Measurements from ENCODE around the gene C11orf91. TPM values are rescaled to one million over a fixed set of nuclear protein-coding genes. Genes with fewer than 3 reads are reported as not detected.

Gene C11orf91
- total RNA-seq, 4 donors from 2014 or later = not detected

DNA sequence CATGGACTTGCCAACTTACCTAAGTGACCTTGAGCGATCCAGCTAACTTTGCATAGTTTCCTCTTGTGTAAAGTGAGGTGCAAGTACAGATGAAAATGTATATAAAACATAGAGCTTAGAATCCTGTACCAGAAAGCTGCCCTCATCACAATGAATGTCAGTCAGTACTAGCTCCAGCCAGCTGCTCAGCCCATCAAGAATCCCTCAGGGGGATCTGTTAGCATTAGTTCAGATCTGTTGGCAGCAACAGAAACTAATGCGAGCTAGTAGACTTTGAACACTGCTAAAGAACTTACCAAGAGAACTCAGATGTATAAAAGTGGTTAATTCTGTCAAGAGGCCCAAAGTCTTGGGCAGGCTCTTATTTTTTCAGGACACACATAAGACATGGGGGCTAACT is 6.3 kb upstream of the C11orf91 start:
- H3K27me3 ChIP-seq = no peaks in the 10 kb centered on the region
- intact Hi-C loops (cut with DNase I) = no loop called here
- H3K4me3 ChIP-seq = no peak overlapping the region
- peaks cover 29 to 71% (median 50%) of the 10 kb centered on the region in 4 donors for H3K36me3 ChIP-seq
- peaks cover 60 to 79% (median 70%) of the 10 kb centered on the region in 4 donors for H3K4me1 ChIP-seq
- DNase-seq (ENCODE audit: extremely low spot score) = no peak
- H3K27ac ChIP-seq (replicated peaks in 1 of 4) = peak overlapping the region; percentile 40 to 79 (median 62)
- TF ChIP-seq POLR2AphosphoS5 (IDR thresholded peaks at IDR 0.05) (no peak), EP300 (IDR thresholded peaks at IDR 0.05) (no peak), POLR2A (IDR thresholded peaks at IDR 0.05; ENCODE audit: low read depth) (no peak)
- TF ChIP-seq, protein P1, sequence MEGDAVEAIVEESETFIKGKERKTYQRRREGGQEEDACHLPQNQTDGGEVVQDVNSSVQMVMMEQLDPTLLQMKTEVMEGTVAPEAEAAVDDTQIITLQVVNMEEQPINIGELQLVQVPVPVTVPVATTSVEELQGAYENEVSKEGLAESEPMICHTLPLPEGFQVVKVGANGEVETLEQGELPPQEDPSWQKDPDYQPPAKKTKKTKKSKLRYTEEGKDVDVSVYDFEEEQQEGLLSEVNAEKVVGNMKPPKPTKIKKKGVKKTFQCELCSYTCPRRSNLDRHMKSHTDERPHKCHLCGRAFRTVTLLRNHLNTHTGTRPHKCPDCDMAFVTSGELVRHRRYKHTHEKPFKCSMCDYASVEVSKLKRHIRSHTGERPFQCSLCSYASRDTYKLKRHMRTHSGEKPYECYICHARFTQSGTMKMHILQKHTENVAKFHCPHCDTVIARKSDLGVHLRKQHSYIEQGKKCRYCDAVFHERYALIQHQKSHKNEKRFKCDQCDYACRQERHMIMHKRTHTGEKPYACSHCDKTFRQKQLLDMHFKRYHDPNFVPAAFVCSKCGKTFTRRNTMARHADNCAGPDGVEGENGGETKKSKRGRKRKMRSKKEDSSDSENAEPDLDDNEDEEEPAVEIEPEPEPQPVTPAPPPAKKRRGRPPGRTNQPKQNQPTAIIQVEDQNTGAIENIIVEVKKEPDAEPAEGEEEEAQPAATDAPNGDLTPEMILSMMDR (IDR thresholded peaks at IDR 0.05) = no peak
- WGBS = 81% methylated on average over 2 of the region's 2 CpGs
- H3K9me3 ChIP-seq = no peaks in the 10 kb centered on the region

DNA sequence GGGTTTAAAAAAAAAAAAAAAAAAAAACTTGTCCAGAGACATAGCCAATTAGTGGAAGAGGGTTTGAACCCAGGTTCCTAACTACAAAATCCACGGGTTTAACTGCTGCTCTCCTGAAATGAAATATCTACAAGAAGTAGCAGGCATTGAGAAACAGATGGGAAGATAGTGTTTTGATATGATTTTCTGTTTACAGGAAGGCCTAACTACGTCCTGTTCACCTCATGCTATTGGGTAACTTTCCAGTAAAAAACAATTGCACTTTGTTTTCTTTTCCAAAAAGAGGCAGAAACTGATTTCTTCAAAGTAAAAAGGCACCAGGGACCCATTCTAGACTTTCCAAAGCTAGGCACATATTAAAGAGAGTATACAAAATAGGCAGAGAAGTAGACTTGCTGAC is 5.9 kb upstream of the C11orf91 start:
- no peaks in the 10 kb centered on the region for H3K27me3 ChIP-seq
- WGBS = 51% methylated on average over 2 of the region's 2 CpGs
- intact Hi-C loops (cut with DNase I) = no loop called here
- H3K27ac ChIP-seq (replicated peaks in 1 of 4) = peak overlapping the region; percentile 40 to 79 (median 62)
- no peak for DNase-seq (ENCODE audit: extremely low spot score)
- TF ChIP-seq EP300 (IDR thresholded peaks at IDR 0.05) (no peak), POLR2AphosphoS5 (IDR thresholded peaks at IDR 0.05) (peak in 1 of 2 donors; percentile 24)
- no peak overlapping the region for H3K4me3 ChIP-seq
- peaks cover 64 to 83% (median 74%) of the 10 kb centered on the region in 4 donors for H3K4me1 ChIP-seq
- peaks cover 29 to 68% (median 48%) of the 10 kb centered on the region in 4 donors for H3K36me3 ChIP-seq
- H3K9me3 ChIP-seq = no peaks in the 10 kb centered on the region

DNA sequence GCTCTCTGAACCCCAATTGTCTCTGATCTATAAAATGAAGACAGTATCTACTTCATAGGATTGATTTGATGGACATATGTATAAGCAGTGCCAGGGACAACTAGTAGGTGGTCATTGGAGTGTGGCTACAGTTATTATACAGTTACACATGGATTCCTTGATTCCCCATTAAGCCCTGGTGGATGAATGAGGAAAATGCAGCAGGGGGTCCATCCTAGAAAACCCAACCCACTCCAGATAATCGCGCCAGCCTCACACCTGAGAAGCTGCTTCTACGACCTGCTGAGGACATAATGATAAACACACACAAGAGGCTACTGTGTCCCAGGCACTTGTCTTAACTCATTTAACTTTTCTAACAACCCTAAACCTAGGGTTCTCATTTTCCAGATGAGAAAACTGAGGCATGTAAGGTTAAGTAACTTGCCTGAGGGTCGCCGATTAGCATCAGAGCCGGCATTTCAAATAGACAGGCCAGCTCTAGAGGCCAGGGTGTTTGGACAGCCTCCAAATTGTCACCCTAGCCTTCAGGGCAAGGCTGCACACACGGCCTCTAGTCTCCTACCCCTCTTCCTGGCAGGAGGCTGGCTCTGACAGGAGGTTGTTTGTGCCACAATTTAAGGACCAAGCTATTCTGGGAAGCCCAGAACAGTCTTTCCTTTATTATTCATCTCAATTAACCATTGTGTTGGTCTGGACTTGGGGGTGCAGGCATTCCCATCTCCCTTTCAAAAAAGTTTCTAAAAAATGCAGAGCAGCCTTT is 3.8 kb upstream of the C11orf91 start:
- Histone ChIP-seq H3K27me3 (no peaks in the 10 kb centered on the region), H3K9me3 (no peaks in the 10 kb centered on the region), H3K36me3 (peaks cover 17 to 47% (median 33%) of the 10 kb centered on the region in 4 donors), H3K27ac (replicated peaks in 1 of 4) (peak overlapping the region; percentile 47 to 79 (median 66)), H3K4me3 (no peak overlapping the region), H3K4me1 (peaks cover 76 to 89% (median 82%) of the 10 kb centered on the region in 4 donors)
- TF ChIP-seq POLR2AphosphoS5 (IDR thresholded peaks at IDR 0.05) = peak in 1 of 2 donors; percentile 24
- no peak for TF ChIP-seq EP300 (IDR thresholded peaks at IDR 0.05)
- TF ChIP-seq, protein P1 (IDR thresholded peaks at IDR 0.05) = peak in 1 of 3 experiments; percentile 8
- TF ChIP-seq POLR2A (IDR thresholded peaks at IDR 0.05; ENCODE audit: low read depth) = no peak
- intact Hi-C loops (cut with DNase I) = no loop called here
- 70% methylated on average over 7 of the region's 7 CpGs for WGBS
- no peak for DNase-seq (ENCODE audit: extremely low spot score)

DNA sequence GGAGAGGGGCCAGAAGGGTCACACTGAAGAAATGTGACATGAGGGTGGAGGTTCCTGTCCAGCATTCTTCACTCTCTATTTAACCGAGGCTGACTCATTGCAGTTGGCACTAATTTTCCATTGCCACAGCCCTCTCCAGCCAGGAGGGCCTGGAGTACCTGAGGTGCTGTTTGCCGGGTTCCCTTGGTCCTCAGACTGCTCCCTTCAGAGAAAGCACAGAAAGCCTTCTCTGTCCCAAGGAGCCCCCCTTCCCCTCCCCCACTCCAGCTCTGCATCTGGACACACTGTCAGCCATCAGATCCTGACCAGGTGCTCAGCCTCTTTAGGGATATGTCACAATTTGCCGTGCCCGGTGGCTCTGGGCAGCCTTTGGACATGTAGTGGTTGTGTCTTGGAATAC is 3.2 kb upstream of the C11orf91 start:
- TF ChIP-seq EP300 (IDR thresholded peaks at IDR 0.05) = no peak
- TF ChIP-seq POLR2AphosphoS5 (IDR thresholded peaks at IDR 0.05) = peak; percentile 46 to 73
- TF ChIP-seq, protein P1 (IDR thresholded peaks at IDR 0.05) = no peak
- TF ChIP-seq POLR2A (IDR thresholded peaks at IDR 0.05; ENCODE audit: low read depth) = no peak
- peaks cover 10 to 41% (median 26%) of the 10 kb centered on the region in 4 donors for H3K36me3 ChIP-seq
- H3K4me1 ChIP-seq = peaks cover 73 to 84% (median 79%) of the 10 kb centered on the region in 4 donors
- H3K4me3 ChIP-seq = no peak overlapping the region
- 70% methylated on average over 3 of the region's 4 CpGs for WGBS
- no peaks in the 10 kb centered on the region for H3K9me3 ChIP-seq
- H3K27me3 ChIP-seq = no peaks in the 10 kb centered on the region
- DNase-seq (ENCODE audit: extremely low spot score) = no peak
- intact Hi-C loops (cut with DNase I) = no loop called here
- H3K27ac ChIP-seq (replicated peaks in 1 of 4) = peak overlapping the region; percentile 53 to 79 (median 73)

DNA sequence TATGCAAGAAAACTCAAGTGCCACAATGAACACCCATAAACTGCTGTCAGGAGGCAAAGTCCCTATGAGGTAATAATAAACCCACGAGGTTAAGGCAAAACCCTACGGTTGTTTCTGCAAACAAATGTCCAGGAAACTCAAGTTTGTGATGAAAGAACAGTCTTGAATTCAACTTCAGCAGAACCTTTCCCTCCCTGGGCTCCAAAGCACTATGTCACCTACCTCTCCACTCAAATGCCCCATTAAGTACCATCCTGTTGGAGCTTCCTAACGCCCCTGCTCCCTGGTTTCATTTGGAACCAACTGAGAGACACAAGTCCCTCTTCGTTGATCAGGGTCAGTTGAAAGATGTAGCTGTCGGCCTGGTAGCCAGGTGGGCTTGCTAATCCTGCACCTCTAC is 2.6 kb upstream of the C11orf91 start:
- intact Hi-C loops (cut with DNase I) = no loop called here
- Histone ChIP-seq H3K9me3 (no peaks in the 10 kb centered on the region), H3K36me3 (peaks cover 7 to 35% (median 21%) of the 10 kb centered on the region in 4 donors), H3K4me3 (no peak overlapping the region), H3K4me1 (peaks cover 71 to 78% (median 75%) of the 10 kb centered on the region in 4 donors), H3K27me3 (no peaks in the 10 kb centered on the region), H3K27ac (replicated peaks in 1 of 4) (peak overlapping the region; percentile 67 to 79 (median 79))
- no peak for DNase-seq (ENCODE audit: extremely low spot score)
- WGBS = 88% methylated on average over 5 of the region's 5 CpGs
- TF ChIP-seq POLR2AphosphoS5 (IDR thresholded peaks at IDR 0.05) = no peak

Measured in esophagus muscularis mucosa (tissue), 4 donors.